CD4-positive, alpha-beta T cell treated with Interleukin-10 for 1 hour (primary cell): ENCODE results near the gene PMP22.

Experiments
- DNase-seq: peaks from one replicate; pipeline ENCODE4 v3.0.0-alpha.2; 2020

Gene PMP22

DNA sequence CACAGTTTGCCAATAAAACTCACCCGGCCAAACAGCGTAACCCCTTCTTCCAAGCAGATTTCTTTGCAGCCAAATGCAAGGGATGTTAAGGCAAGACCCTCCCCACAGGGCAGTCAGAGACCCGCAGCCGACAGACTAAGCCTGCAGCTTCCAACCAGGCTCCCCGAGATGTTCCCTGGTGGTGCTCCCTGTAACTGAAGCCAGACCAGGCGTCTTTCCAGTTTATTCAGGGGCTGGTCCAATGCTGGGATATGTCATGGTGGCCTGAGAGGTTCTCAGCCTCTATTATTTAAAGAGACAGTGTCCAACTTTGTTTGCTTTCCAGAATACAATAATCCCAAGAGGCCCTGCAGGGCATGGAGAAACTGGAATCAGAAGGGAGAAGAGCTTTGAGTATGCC is at the start of gene PMP22:
TSS of gene PMP22 (minus strand) at position 196 of the 400 bp plus-strand sequence. CDS start 4,599 bp downstream, outside the sequence.
- no peak for DNase-seq

DNA sequence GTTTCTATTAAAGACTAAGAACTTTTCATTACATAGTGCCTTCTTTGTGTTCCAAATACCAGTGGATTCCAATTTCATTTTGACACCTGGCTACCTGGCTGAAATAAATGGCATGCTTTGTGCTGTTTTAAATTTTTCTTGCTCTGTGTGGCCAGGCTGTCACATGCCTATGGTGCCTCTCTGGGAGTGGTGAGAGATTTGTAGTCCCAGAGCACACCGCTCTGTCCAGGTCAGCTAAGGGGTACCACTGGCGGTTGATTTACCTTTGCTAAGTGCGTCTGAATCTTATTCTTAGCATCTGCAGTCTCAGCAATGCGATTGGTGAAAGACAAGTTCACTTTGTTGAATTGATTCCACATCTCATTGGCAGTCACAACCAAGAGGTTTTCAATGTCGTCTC is 46.9 kb upstream of the PMP22 start:
- DNase-seq = no peak

DNA sequence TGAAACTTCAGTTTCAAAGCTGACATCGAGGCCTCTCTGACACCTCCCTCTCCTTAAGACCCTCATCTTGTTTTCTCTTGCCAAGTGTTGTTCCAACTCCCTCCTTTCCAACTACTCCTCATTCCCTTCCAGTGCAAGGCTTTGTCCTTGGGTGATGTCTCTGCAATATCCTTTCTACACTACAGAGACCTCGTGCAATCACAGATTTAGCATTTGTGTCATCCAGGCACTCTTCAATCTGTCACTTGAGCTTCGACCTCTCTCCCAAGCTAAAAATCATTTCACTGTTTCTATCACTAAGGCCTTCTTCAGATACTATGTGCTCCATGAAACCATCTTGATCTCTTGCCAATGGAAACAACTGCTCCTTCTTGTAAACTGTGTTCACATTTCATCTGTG is 44.7 kb upstream of the PMP22 start:
- DNase-seq = no peak

DNA sequence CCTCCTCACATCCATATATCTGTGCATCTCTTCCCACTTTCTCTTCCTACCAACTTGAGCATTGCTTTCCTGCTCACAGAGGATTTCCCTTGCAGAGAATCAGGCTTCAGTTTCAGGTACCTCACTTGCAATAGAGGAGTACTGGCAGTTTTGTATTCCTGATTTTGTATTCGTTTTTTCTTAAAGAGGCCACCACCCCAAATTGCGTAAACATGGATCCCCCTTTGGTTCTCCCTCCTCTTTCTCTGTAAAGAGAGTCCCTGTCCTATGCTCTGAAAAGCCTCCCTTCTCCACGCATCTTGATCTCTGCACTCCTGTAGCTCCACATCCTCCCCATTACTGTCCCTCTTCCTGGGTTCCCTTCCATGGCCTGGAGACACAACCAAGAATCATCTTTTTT is 44.1 kb upstream of the PMP22 start:
- no peak for DNase-seq

DNA sequence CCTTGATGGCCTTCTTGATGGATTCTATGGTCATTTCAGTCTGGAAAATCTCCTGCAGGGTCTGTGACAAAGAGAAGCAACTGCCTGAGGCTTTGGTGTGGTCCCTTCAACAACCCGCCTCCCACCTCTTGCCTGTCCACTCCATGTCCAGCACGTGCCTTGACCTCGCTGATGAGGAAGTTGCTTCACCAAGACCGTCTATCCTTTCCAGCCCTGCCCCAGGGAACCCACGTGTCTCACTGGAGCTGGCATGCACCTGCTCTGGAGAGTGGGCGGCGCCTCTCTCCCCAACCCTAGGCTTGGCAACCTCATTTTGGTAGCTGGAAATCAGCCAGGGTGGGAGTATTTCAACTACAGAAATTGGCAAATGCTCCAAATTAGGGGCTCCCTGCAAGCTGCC is 43.6 kb upstream of the PMP22 start:
- DNase-seq = no peak

DNA sequence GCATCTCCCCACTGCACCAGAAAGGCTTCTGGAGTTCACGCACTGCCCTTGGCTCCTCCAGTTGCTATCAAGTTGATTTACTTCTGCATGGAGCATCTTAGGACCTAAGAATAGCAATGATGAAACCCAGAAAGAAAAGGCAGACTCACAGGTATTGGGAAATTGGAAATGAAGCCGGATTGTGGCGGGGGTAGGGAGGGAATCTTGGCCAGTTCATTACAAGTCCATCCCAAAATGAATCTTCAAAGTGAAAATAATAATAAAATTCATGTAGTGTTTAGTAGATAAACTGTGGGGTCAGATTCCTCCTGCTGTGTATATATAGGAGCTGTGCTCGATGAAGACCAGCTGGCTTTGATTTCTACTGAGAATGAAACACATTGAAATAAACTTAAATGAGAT is 42.6 kb upstream of the PMP22 start:
- DNase-seq = no peak

DNA sequence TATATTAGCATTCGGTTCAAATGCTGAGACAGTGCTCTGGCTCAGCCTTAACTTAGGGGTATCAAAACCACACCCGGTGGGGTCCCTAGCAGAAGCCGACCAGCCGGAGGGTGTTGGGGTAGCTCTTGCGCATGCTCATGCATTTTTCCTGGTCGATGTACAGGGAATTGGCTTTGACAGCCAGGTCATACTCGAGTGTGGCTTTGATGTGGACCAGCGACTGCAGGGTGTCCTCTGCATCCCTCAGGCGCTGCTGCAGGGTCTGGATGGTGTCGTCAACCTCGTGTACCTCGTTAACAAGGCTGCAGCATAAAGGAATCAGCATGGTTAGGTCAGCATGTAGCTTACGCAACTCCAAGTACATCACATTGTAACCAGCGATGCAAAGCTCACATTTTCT is 38.7 kb upstream of the PMP22 start:
- no peak for DNase-seq

DNA sequence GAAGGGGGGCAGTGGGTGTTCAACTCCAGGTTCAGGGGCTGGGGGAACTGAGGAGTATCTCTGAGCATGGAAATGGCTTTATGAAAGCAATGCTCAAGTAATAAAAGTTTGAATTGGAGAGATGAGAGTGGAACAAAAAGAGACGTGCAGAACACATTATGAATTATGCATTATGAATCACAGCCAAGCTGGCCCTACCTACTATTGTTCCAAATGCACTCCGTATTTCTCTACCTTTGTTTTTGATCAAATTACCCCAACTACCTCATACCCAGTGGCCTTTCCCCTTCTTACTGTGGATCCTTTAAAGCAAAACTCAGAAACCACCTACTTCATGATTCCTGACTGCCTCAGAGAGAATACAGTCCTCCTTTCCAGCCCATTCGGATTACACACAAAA is 38.1 kb upstream of the PMP22 start:
- DNase-seq = no peak

DNA sequence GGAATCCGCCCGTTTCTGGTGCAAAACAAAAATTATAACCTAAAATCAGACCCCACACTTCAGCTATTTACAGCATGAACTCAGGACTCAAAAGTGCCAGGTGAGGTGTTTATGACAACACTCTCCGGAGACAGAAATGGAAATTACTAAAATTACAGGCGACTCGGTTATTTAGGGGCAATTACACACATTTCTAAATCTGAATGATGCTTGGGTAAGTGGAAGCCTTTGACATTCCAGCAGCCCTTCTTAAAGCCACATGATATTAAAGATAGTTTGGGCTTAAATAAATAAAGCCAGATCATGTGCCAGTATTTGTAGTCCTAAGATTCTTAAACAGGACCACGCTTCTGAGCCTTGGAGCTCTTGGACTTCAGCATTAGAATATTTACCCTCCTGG is 36.7 kb upstream of the PMP22 start:
- DNase-seq = no peak

DNA sequence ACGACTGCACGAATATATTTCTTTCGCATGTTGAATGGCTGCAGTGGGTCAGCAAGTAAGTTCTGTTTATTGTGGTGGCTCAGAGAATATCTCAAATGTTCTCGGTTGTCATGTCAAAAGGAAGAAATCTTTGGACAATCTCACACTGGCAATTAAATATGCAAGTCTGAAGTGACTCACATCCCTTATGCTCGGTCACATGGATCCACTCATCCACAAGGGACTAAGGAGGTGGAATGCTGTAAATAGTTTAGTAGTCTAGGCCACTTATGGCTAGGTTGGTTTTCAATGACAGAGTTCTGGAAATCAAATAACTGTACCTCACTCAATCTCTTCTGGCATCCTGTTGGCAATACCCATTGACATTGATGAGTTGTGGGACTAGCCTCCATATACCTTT is 33.0 kb upstream of the PMP22 start:
- DNase-seq = no peak

DNA sequence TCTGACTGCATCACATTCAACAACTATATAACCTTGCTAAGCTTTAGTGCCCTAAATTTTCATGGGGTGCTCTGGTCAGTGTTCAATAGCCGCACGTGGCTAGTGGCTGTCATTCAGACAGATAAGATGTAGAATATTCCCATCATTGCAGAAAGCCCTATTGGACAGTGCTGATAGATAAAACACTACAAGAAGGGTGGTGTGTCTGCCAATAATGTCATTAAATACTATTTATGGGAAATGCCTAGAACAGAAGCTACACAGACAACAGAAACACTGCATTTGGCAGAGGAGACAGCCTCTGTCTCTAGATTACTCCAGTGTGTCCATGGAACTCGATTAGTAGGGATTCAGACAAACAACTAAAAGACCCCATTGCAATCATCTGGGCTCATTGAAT is 28.4 kb upstream of the PMP22 start:
- DNase-seq = no peak

DNA sequence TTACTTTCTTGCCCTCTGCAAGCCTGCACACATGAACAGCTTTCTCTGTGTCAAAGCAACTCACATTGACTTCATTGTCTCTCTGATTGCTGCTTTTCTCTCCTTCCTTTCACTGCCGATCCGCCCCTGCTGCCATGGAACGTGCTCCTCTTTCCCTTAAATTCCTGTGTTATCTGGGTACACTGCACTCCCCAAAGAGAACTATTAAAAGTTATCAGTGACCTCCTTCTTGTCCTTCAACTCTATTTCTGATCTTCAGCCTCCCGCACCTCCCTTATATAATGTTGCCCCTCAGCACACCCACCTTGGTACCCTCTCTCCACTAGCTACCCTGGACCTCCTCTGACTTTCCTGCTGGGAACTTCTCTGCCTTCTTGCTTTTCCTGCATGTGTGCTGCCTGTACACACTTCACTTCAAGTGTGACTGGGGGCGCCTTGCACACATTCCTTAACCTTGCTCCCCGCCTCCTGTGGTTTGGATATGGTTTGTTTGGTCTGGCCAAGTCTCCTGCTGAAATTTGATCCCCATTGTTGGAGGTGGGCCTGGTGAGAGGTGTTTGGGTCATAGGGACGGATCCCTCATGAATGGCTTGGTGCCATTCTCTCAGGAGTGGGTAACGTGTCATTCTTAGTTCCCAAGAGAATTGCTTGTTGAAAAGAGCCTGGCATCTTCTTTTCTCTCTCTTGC is 26.7 kb upstream of the PMP22 start:
- no peak for DNase-seq

DNA sequence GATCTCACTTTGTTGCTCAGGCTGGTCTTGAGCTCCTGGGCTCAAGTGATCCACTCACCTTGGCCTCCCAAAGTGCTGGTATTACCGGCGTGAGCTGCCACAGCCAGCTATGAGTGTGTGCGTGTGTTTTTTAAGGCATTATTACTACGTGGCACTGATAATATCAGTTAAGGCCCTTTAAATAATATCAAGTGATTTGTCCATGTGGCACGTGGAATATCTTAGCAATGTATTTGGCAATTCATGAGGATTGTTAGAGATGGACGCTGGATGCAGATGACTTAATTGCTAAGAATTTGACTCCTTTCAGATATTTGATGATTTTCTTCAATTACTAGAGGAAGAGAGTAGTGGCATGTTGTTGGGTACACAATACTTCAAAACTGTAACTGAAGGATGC is 25.5 kb upstream of the PMP22 start:
- no peak for DNase-seq

DNA sequence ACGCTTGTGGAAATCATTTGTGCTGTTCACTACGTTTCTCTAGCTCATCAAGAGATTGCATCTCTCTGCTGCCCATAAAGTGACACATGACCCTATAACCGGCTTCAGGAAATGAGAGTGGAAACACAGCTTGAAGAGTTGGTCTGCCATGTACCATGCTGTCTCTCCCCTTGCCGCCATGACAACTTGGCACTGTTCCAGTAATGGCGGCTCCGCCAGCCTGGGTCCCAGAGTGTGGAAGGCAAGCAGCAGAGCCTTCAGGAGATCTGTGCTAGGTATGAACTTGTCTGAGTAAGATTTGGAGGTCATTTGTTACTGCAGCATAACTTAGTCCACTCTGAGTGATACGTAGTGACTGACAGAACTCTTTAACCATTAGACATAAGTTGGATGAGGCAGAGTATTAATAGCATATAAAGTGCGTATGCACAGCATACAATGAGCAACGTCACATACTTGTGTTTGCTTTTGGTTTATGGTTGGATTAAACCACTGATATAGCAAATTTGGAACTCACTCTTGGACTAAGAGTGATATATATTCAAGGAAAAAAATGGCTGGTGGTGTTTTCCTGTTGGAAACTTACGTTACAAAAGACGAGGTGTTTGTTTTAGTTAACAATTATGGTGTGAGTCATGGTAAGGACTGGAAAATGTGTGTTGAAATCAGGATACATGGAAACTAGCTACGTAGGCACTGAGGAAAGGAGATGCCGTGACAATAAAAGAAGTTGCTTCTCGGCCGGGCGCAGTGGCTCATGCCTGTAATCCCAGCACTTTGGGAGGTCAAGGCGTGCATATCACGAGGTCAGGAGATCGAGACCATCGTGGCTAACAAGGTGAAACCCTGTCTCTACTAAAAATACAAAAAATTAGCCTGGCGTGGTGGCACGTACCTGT is 24.4 kb upstream of the PMP22 start:
- no peak for DNase-seq

DNA sequence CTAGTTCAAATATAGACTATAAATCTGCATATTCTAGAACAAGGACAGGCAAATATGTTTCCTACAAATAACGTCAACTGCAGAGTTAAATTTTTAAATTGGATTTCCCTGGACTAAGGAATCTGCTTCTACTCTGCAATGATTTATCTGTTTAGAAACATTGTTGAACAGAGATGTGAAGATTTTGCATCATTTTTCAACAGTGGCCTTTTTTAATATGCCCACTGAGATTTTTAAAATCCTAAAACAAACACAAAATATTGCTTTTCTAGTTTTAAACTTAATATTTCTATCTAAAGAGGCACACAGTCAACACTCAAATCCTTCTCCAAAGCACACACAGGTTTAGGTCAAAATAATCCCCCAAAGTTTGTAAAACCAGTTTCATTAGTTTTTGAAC is 23.7 kb upstream of the PMP22 start:
- no peak for DNase-seq

DNA sequence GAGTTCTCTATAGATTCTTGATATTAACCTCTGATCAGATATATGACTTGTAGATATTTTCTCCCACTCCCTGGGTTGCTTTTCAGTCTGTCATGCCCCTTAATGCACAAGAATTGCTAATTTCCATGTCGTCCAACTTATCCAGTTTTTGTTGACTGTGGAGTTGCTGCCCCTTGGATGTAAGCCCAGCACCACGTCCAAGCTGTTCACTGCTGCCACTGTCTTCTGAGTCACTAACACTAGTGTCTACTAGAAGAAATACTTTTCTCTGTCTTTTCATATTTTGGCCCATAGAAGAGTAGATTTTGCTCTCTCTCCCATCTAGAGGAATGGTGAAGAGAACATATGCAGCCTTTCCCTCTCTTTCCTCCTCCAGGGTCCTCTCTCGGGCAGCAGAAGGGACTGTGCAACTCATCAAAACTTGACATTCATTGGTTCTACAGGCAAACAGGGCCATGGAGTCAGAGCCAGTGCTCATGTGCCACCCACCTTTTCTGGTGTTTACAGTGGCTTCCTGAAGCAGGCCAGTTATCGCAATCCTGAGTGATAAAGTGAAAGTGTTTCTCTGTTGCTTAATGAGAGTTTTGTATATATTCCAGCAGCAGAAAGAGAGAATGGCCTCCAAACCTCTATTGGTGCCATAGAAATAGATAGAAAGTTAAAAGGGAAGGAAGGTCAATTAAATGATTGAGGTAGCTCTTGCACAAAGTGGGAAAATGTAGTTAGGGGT is 22.6 kb upstream of the PMP22 start:
- DNase-seq = no peak

DNA sequence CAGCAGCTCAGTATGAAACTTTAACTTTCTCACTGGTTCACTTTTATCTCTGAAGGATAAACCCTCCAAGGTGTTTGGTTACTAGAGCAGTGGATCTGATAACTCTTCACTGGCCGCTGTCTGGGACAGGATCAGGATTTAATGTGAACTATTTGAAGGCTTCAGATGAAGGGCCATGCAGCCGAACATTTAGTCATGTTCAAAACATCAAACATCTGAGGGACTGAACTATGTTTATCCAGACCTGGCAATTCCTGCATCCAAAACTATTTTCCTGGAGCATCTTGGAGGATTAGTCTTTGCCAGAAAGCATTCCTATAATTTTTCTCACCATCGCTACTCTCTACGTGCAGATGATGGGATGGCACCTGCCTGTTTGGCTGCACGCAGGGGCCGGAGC is 20.3 kb upstream of the PMP22 start:
- no peak for DNase-seq

DNA sequence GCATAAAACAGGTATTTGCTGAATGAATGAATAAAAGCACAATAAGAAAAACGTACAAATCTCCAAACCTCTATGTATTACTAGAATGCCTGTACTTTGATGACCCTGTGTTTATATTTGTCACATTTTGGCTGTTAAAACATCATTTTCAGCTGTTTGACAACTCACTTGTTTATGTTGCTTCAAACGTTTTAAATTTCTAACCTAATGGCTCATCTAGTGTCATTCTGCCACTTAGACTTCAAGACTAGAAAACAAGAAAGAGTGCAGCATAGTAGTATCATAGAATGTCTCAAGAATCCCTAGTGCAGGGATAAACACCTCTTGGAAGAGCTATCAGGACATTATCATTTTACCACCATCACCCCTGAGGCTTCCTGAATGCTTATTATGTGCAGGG is 19.4 kb upstream of the PMP22 start:
- DNase-seq = no peak

DNA sequence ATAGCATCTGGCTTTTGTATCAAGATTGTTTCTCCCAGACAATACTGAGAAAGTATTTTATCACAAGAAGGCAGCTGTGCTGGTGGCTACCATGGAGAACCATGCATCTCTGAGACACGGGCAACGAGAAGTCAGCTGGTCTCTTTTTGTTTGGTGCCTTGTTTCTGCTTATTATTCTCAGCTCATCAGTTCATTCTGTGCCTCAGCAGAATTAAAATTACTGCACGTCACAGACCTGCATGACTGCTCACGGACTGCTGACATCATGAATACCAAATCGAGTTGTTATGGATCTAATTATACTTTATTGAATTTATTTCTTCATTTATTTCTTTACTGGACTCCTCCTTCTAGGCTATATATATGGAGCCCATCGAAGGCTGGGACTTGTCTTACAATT is 19.0 kb upstream of the PMP22 start:
- DNase-seq = no peak

DNA sequence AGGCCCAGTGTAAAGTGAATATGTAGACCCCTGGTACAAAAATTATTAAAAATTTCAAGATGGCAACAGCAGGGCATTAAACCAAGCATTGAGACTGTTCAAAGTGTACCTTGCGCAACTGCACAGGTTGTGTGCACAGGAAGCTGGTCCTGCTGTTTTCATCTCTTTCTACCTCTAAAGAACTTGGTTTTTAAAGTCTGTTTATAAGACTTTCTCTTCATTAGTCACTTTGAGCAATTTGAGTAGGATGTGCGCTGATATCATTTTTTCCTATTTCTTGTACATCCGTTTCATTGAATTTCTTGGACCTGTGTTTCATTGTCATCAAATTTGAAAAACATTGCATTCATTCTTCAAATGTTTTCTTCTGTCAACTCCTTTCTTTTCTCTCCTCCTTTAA is 16.8 kb upstream of the PMP22 start:
- no peak for DNase-seq

DNA sequence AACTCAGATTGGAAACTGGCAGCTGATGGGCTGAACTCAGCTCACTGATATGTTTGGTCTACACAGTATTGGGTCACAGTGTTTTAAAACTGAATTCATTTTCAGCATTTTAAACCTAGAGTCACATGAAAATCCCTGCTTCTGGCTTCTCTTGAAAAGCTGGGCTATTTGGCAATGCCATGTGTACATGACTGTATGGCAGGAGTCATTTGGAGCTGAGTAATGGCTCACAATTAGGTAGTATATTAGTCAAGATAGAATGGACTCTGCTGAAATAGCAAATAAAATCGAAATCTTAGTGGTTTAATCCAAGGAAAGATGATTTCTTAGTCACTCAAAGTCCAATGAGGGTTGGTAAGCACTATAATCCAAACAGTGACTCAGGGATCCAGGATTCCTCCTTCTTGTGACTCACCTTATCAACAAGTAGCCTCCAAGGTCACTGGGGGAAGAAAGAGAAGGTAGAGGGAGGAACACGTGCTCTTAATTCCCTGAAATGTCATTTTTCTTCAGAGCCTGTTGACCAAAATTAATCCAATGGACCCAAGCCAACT is 13.9 kb upstream of the PMP22 start:
- no peak for DNase-seq

DNA sequence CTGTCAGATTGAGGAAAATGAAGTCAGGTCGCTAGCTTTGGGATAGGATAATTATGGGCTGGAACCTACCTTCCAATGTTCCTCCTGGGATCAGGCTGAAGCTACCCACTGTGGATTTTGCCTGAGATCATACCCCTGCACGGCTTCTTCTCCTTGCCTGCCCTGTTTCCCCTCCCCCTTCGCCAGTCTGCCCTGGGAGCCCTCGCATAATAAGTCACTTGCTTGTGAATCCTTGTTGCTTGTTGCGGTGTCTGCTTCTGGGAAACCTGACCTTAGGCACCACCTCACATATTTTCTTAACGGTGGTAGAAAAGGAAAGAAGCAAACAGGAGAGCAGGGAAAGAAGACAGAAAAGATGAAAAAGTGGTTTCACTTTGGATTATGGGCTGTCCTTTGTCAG is 13.3 kb upstream of the PMP22 start:
- no peak for DNase-seq

DNA sequence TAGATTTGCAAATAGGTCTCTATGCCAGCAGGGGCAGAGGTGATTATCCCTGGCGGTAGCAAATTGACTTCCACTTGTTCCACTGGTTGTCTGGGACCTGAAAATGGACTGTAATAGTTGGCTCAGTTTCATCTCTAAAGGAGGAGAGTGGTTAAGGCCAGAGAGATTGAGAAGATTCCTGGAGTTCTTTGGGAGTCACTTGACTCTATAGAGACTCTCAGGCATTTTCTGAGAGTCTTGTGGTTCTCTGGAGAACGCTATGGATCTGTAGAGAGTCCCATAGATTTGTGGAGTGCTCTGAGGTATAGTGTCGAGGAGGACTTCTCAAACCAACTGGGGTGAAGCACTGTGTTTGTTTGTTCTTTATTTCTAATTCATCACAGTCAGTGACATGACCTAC is 8.9 kb upstream of the PMP22 start:
- DNase-seq = no peak
